ENCODE results near the gene TSPAN15. TPM values are rescaled to one million over a fixed set of nuclear protein-coding genes. Genes with fewer than 3 reads are reported as not detected.

The TSPAN15 gene
- total RNA-seq, 2 experiments from 2014 or later, result 9.0 to 9.1 TPM

DNA sequence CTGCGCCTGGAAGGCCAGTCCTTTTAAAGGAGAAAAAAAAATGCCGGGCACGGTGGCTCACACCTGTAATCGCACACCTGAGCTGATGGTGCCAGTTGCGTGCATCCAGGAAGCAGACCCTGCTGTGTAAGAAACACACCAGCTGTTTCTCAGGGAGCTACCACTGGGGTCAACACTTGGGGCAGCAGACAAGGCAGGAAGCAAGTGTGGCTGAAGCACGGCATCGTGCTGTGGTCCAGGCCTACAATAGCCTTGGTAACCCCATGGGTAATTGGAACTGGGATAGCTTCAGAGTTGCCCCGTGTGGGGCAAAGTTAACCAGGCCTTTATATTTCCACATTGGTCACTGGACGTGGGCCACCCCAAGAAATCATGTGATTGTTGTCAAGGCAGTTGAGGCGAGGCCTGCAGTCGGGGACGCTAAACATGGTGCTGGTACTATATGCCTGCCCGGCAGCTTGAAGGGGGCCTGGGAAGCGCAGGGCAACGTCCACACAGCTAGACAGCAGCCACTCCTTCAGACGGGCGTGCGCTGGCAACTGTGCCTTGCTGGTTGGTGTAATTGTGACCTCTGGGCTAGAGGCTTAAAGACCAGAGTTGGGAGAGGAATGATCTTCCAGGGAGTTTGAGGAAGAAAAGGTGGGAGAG lies 32.0 kb upstream of the TSPAN15 start:
- Mint-ChIP-seq H3K27ac (no peak overlapping the region), H3K9me3 (no peaks in the 10 kb centered on the region), H3K27me3 (peaks cover 1% of the 10 kb centered on the region), H3K36me3 (ENCODE audit: low read depth) (no peaks in the 10 kb centered on the region), H3K4me3 (no peak overlapping the region), H3K4me1 (peaks cover 10% of the 10 kb centered on the region)
- ChIA-PET POLR2A (no interaction called here), CTCF (interaction anchor here (1.0 to 1.1 kb wide), 2 partner anchors 88 to 96 kb away, joined by 3 read pairs; no protein-coding TSS in a partner anchor)
- no peak for DNase-seq

GRCh38 chr10:69419744-69420126 lies 31.5 kb upstream of the TSPAN15 start:
- CTCF ChIA-PET, result interaction anchor here (1.0 kb wide), 1 partner anchor 88 kb away, joined by 3 read pairs; no protein-coding TSS in a partner anchor
- Mint-ChIP-seq H3K36me3 (ENCODE audit: low read depth) (no peaks in the 10 kb centered on the region), H3K27ac (no peak overlapping the region), H3K4me3 (no peak overlapping the region), H3K27me3 (peaks cover under 1% of the 10 kb centered on the region), H3K9me3 (no peaks in the 10 kb centered on the region), H3K4me1 (peaks cover 12% of the 10 kb centered on the region)
- POLR2A ChIA-PET, result no interaction called here
- no peak for DNase-seq

GRCh38 chr10:69421611-69422308 lies 29.5 kb upstream of the TSPAN15 start:
- DNase-seq, result no peak
- H3K27ac Mint-ChIP-seq, result no peak overlapping the region
- H3K4me3 Mint-ChIP-seq, result no peak overlapping the region
- no peaks in the 10 kb centered on the region for H3K27me3 Mint-ChIP-seq
- CTCF ChIA-PET, result interaction anchor here (1.3 kb wide), 1 partner anchor 11 kb away, joined by 4 read pairs; no protein-coding TSS in a partner anchor
- POLR2A ChIA-PET, result no interaction called here
- no peaks in the 10 kb centered on the region for H3K9me3 Mint-ChIP-seq
- H3K36me3 Mint-ChIP-seq (ENCODE audit: low read depth), result no peaks in the 10 kb centered on the region
- H3K4me1 Mint-ChIP-seq, result peaks cover 32% of the 10 kb centered on the region

DNA sequence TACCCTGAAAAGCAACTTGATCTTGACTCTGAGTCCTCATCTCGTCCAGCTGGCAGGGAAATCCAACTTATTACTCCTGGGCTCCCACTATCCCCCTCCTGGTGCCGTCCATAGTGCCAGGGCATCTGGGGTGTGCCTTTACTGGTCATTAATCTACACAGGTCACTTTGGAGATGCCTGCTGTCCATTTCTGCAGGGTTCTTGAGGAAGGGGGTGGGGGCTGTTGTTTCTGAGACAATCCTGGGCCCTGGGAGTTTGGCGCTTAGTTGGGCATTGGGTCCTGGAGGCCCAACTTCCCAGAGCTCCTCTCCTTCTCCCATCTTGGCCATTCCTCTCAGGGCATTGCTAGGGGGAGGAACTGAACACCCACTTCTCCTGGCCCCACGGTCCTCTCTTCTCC lies 28.6 kb upstream of the TSPAN15 start:
- H3K27me3 Mint-ChIP-seq, result peaks cover 2% of the 10 kb centered on the region
- H3K9me3 Mint-ChIP-seq, result no peaks in the 10 kb centered on the region
- ChIA-PET POLR2A (no interaction called here), CTCF (no interaction called here)
- no peak overlapping the region for H3K27ac Mint-ChIP-seq
- H3K4me3 Mint-ChIP-seq, result no peak overlapping the region
- H3K36me3 Mint-ChIP-seq (ENCODE audit: low read depth), result no peaks in the 10 kb centered on the region
- H3K4me1 Mint-ChIP-seq, result peaks cover 39% of the 10 kb centered on the region
- DNase-seq, result no peak

DNA sequence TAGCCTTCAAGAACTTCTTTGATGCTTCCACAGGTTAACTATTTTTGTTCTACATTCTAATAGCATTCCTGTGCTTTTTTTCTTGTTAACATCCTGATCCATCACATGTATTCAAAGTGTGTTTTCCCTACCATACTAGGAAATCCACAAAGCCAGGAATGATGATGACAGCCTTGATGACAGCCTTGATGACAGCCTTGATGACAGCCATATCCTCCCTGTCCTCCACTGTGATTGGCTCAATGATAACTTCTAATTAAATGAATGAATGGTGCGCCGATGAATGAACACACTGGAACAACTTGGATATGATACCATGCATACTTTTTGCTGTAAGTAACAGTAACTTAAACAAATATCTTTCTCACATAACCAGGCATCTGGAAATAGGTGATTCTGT lies 26.2 kb upstream of the TSPAN15 start:
- POLR2A ChIA-PET, result interaction anchor here (2.2 kb wide), 1 partner anchor 8 kb away, joined by 5 read pairs; the partner anchor contains the start of gene TACR2
- no peaks in the 10 kb centered on the region for H3K9me3 Mint-ChIP-seq
- no peak overlapping the region for H3K4me3 Mint-ChIP-seq

GRCh38 chr10:69425511-69426298 lies 25.6 kb upstream of the TSPAN15 start:
- H3K4me3 Mint-ChIP-seq, result no peak overlapping the region
- CTCF ChIA-PET, result interaction anchor here (1.5 to 1.7 kb wide), 3 partner anchors 17 to 210 kb away, joined by 3 to 5 read pairs (median 5); no protein-coding TSS in a partner anchor
- POLR2A ChIA-PET, result interaction anchor here (2.2 kb wide), 1 partner anchor 9 kb away, joined by 5 read pairs; the partner anchor contains the start of gene TACR2
- H3K4me1 Mint-ChIP-seq, result peaks cover 46% of the 10 kb centered on the region
- no peaks in the 10 kb centered on the region for H3K9me3 Mint-ChIP-seq
- peak; percentile 34 for DNase-seq
- H3K36me3 Mint-ChIP-seq (ENCODE audit: low read depth), result no peaks in the 10 kb centered on the region
- peaks cover 4% of the 10 kb centered on the region for H3K27me3 Mint-ChIP-seq
- H3K27ac Mint-ChIP-seq, result no peak overlapping the region

More for the DNA sequence above, 26.2 kb upstream of the TSPAN15 start:
- CTCF ChIA-PET, result interaction anchor here (0.9 to 1.7 kb wide), 4 partner anchors 15 to 211 kb away, joined by 3 to 5 read pairs (median 4); no protein-coding TSS in a partner anchor
- DNase-seq, result no peak
- H3K36me3 Mint-ChIP-seq (ENCODE audit: low read depth), result no peaks in the 10 kb centered on the region
- no peak overlapping the region for H3K27ac Mint-ChIP-seq
- H3K4me1 Mint-ChIP-seq, result peaks cover 46% of the 10 kb centered on the region
- peaks cover 4% of the 10 kb centered on the region for H3K27me3 Mint-ChIP-seq

- ChIA-PET POLR2A (interaction anchor here (2.2 kb wide), 1 partner anchor 9 kb away, joined by 5 read pairs; the partner anchor contains the start of gene TACR2), CTCF (interaction anchor here (0.9 to 1.5 kb wide), 3 partner anchors 23 to 210 kb away, joined by 3 to 5 read pairs (median 3); no protein-coding TSS in a partner anchor)
- Mint-ChIP-seq H3K9me3 (no peaks in the 10 kb centered on the region), H3K27ac (no peak overlapping the region), H3K4me3 (no peak overlapping the region), H3K27me3 (peaks cover 4% of the 10 kb centered on the region), H3K4me1 (peaks cover 46% of the 10 kb centered on the region), H3K36me3 (ENCODE audit: low read depth) (no peaks in the 10 kb centered on the region)
- no peak for DNase-seq
Measured at GRCh38 chr10:69426376-69426727, 24.9 kb upstream of the TSPAN15 start.

- Mint-ChIP-seq H3K9me3 (no peaks in the 10 kb centered on the region), H3K27ac (no peak overlapping the region), H3K4me1 (peaks cover 42% of the 10 kb centered on the region), H3K27me3 (peaks cover 4% of the 10 kb centered on the region), H3K36me3 (ENCODE audit: low read depth) (no peaks in the 10 kb centered on the region), H3K4me3 (no peak overlapping the region)
- DNase-seq, result no peak
- ChIA-PET POLR2A (no interaction called here), CTCF (interaction anchor here (0.9 to 2.1 kb wide), 5 partner anchors 18 to 87 kb away, joined by 3 to 17 read pairs (median 4); no protein-coding TSS in a partner anchor)
Measured at GRCh38 chr10:69428165-69428564, 23.1 kb upstream of the TSPAN15 start.

GRCh38 chr10:69434169-69434568 lies 17.1 kb upstream of the TSPAN15 start:
- no peaks in the 10 kb centered on the region for H3K4me1 Mint-ChIP-seq
- H3K36me3 Mint-ChIP-seq (ENCODE audit: low read depth), result no peaks in the 10 kb centered on the region
- H3K4me3 Mint-ChIP-seq, result no peak overlapping the region
- no peak overlapping the region for H3K27ac Mint-ChIP-seq
- no peaks in the 10 kb centered on the region for H3K9me3 Mint-ChIP-seq
- ChIA-PET POLR2A (no interaction called here), CTCF (no interaction called here)
- H3K27me3 Mint-ChIP-seq, result peaks cover 10% of the 10 kb centered on the region
- DNase-seq, result no peak

- Mint-ChIP-seq H3K4me3 (no peak overlapping the region), H3K27me3 (peaks cover 10% of the 10 kb centered on the region), H3K36me3 (ENCODE audit: low read depth) (no peaks in the 10 kb centered on the region), H3K4me1 (no peaks in the 10 kb centered on the region), H3K9me3 (no peaks in the 10 kb centered on the region), H3K27ac (no peak overlapping the region)
- ChIA-PET CTCF (no interaction called here), POLR2A (no interaction called here)
- no peak for DNase-seq
Measured at GRCh38 chr10:69434926-69435325, 16.3 kb upstream of the TSPAN15 start.

GRCh38 chr10:69435966-69436520 lies 15.2 kb upstream of the TSPAN15 start:
- no peak overlapping the region for H3K27ac Mint-ChIP-seq
- no peak overlapping the region for H3K4me3 Mint-ChIP-seq
- H3K36me3 Mint-ChIP-seq (ENCODE audit: low read depth), result no peaks in the 10 kb centered on the region
- POLR2A ChIA-PET, result no interaction called here
- CTCF ChIA-PET, result no interaction called here
- H3K4me1 Mint-ChIP-seq, result no peaks in the 10 kb centered on the region
- H3K9me3 Mint-ChIP-seq, result no peaks in the 10 kb centered on the region
- peaks cover 10% of the 10 kb centered on the region for H3K27me3 Mint-ChIP-seq
- no peak for DNase-seq

- no peaks in the 10 kb centered on the region for H3K36me3 Mint-ChIP-seq (ENCODE audit: low read depth)
- peaks cover 12% of the 10 kb centered on the region for H3K27me3 Mint-ChIP-seq
- POLR2A ChIA-PET, result no interaction called here
- no peaks in the 10 kb centered on the region for H3K4me1 Mint-ChIP-seq
- no peaks in the 10 kb centered on the region for H3K9me3 Mint-ChIP-seq
- no peak for DNase-seq
- CTCF ChIA-PET, result interaction anchor here (1.0 kb wide), 1 partner anchor 12 kb away, joined by 3 read pairs; no protein-coding TSS in a partner anchor
- H3K4me3 Mint-ChIP-seq, result no peak overlapping the region
- no peak overlapping the region for H3K27ac Mint-ChIP-seq
Measured at GRCh38 chr10:69437321-69438259, 13.7 kb upstream of the TSPAN15 start.
